Activated CD8-positive, alpha-beta memory T cell treated with anti-CD3 and anti-CD28 coated beads, Interleukin-2, amount 50 U/mL, for 1 hour (primary cell): Measurements from ENCODE around the gene TGM6.
A peak's percentile ranks its signal among the peaks of the same experiment; 100 is the strongest.
"Not testable (repeated sequence)": the region's sequence is repeated elsewhere in the genome, so short reads cannot be mapped to it uniquely, and the experiment has no call there.

Experiments
- DNase-seq: peaks from one replicate; pipeline ENCODE4 v3.0.0-alpha.2; 2020; ENCODE audit errors: extremely low read depth

TGM6 gene

GRCh38 chr20:2398449-2398848 is 17.7 kb downstream of the TGM6 start:
- no peak for DNase-seq

- DNase-seq: no peak
Observed at GRCh38 chr20:2399390-2399789, 18.7 kb downstream of the TGM6 start.

DNA sequence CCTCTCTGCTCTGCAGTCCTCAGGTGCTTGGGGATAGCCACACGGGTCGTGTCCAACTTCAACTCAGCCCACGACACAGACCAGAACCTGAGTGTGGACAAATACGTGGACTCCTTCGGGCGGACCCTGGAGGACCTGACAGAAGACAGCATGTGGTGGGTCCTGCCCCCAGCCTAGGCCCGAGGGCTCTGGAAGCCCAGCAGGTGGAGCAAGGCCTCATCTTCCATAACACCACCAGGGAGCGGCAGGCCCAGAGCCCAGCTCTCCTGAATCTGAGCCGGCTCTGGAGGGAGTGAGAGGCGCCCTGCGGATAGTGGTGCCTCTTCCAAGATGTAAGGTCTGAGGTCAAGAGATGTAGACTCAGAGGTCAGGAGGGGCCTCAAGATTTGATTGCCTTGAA is 19.6 kb downstream of the TGM6 start:
- no peak for DNase-seq

GRCh38 chr20:2401527-2401926 is 20.8 kb downstream of the TGM6 start:
- DNase-seq: no peak

- no peak for DNase-seq
Observed at GRCh38 chr20:2402271-2402980, 21.7 kb downstream of the TGM6 start.

DNA sequence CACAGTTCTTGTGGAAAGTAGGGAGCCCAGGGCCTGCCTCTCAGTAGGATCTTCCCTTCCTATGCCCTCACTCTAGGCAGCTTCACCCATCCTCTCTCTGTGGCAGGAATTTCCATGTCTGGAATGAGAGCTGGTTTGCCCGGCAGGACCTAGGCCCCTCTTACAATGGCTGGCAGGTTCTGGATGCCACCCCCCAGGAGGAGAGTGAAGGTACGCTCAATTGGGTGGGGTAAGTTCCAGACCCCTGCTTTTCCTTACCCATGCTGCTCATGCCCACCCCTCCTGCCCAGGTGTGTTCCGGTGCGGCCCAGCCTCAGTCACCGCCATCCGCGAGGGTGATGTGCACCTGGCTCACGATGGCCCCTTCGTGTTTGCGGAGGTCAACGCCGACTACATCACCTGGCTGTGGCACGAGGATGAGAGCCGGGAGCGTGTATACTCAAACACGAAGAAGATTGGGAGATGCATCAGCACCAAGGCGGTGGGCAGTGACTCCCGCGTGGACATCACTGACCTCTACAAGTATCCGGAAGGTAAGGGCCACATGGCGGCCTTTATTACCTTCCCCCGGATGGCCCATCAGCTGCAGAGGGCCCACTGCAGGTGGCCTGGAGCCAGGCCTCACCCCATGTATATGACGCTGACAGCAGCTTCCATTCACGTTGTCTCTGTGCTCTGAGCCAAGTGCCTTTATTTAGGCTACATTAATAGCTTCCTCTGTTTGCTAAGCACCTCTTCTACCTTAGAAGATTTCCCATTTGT is 22.8 kb downstream of the TGM6 start:
- DNase-seq: no peak

DNA sequence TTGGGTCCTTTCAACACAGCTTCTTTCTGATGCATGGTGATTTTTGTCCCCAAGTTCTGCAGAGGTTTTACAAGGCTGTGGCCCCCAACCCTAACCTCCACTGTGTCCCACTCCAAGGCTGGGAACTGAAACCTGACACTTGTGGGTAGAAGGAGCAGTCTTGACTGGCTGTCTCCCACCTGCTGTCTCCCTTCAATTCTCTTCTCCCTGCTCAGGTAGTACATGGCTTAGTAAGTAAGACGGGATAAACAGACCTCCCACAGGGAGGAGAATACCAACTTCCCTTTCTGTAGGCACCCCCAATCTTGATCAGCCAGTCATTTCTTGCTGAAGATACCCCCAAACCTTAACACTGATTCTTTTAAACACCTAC is 25.0 kb downstream of the TGM6 start:
- no peak for DNase-seq

GRCh38 chr20:2407355-2407754 is 26.7 kb downstream of the TGM6 start:
- not testable (repeated sequence) for DNase-seq

GRCh38 chr20:2408111-2408510 is 27.4 kb downstream of the TGM6 start:
- no peak for DNase-seq

DNA sequence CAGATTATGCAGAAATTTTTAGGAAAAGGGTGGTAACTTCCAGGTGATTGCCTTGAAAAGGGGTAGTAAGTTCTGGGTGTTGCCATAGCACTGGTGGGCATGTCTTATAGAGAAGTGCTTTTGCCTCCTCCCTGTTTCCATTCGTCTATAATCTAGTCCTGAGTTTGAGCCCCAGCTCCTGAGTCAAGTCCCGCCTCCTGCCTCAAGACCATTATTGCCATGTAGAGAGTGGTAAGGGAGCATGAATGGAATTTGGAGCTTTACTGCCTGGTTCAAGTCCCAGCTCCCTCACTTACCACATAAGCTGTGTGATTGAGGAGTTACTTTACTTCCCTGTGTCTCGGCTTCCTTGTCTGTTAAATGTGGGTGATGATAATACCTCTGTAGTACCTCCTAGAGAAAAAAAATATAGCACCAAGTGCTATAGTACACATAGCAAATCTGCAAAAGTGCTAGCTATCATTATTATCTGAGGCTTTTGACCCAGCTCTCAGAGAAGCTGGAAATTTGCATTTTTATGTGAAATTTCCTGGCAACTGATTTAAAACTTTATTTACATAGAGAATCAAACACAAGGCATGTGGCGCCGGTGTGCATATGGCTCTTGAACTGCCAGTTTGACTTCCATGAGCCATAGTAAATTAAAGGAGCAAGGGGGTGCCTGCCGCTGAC is 36.0 kb downstream of the TGM6 start:
- DNase-seq: no peak

- DNase-seq: no peak
Observed at GRCh38 chr20:2417213-2417541, 36.5 kb downstream of the TGM6 start.

DNA sequence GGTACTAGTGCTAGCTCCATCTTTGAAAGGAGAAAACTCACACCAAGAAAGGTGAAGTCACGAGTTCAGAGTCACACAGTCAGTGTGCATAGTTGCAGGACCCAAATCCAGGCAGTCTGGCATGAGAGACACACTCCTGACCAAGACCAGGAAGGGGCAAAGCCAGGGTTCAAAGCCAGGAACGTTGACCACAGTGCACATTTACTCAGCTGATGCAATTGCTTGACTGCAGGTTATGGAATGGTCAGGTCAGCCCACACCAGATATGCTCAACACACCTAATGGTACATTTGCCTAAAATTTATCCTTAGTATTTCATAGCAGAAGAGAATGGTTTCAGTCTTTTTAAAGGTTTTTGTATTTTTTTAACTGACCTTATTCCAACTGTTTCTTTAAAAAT is 37.7 kb downstream of the TGM6 start:
- no peak for DNase-seq

- no peak for DNase-seq
Observed at GRCh38 chr20:2420510-2420909, 39.8 kb downstream of the TGM6 start.

DNA sequence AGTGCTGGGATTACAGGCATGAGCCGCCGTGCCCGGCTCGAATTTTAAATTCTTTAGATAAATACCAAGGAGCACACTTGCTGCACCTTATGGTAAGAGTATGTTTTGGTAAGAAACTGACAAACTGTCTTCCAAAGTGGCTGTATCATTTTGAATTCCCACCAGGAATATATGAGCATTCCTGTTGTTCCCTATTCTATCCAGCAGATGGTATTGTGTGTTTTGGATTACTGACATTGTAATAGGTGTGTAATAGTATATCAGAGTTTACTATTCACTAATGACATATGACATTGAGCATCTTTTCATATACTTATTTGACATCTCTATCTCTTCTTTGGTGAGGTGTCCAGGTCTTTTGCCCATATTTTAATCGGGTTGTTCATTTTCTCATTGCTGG is 40.5 kb downstream of the TGM6 start:
- no peak for DNase-seq

DNA sequence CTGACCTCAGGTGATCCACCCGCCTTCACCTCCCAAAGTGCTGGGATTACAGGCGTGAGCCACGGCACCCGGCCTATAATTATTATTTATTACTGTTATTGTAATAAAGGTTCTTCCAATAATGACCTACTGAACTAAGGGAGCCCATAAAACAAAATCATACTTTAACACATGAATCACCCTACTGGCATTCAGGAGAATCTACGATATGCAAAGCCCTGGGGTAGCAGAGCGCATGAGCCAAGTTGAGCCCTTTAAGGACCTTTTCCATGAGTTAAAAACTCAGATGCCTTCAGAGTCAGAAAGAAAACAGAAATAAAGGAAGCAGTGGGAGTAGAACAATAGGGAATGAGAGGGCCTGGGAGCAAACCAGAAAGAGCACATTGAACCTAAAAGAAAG is 48.4 kb downstream of the TGM6 start:
- DNase-seq: no peak

GRCh38 chr20:2430538-2430937 is 49.8 kb downstream of the TGM6 start:
- no peak for DNase-seq

- no peak for DNase-seq
Observed at GRCh38 chr20:2431185-2431584, 50.5 kb downstream of the TGM6 start.

GRCh38 chr20:2446845-2447244 is 66.1 kb downstream of the TGM6 start:
- no peak for DNase-seq

DNA sequence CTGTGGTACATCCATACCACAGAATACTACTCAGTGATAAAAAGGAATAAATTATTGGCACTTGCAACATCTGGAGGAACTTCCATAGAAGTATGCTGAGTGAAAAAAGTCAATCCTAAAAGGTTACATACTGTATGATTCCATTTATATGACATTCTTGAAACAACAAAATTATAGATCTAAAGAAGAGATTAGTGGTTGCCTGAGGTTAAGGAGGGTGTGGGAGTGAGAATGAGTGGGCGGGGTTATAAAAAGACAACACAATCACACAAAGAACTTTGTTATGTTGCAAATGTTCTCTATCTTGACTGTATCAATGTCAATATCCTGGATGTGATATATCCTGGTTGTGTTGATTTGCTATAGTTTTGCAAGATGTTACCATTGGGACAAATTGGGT is 68.7 kb downstream of the TGM6 start:
- no peak for DNase-seq

- no peak for DNase-seq
Observed at GRCh38 chr20:2451422-2451821, 70.7 kb downstream of the TGM6 start.

- peak; percentile 16 for DNase-seq
Observed at GRCh38 chr20:2451939-2452732, 71.4 kb downstream of the TGM6 start.

- DNase-seq: no peak
Observed at GRCh38 chr20:2453792-2454191, 73.1 kb downstream of the TGM6 start.
